Tibial artery (tissue), 4 donors: ENCODE data around the gene ALDH1A3.

Source experiments
- DNase-seq, 2 donors: peaks; one replicate each; pipeline ENCODE4 v3.0.0-alpha.2; 2019
- H3K27ac ChIP-seq, 2 donors: fragments of 200-600 bp; sonication (generic) in 1 of 2; 1 replicate in 1 of 2; 2 replicates in 1 of 2; pipeline ENCODE4 v1.5.1; 2018 to 2019; ENCODE audit warnings: mild to moderate bottlenecking in 1 of 2
- H3K27me3 ChIP-seq, 2 donors: fragments of 200-600 bp; sonication (generic) in 1 of 2; one replicate each; pipeline versions ENCODE4 v1.5.1 to v1.6.0; 2016 to 2019
- H3K36me3 ChIP-seq, 3 donors: fragments of 200-600 bp; sonication (generic) in 2 of 3; one replicate each; pipeline ENCODE4 v1.5.1; 2016 to 2019; ENCODE audit warnings: mild to moderate bottlenecking in 2 of 3
- H3K4me1 ChIP-seq, 4 donors: fragments of 200-600 bp; sonication (generic) in 2 of 4; 1 replicate in 3 of 4; 2 replicates in 1 of 4; pipeline ENCODE4 v1.5.1; 2016 to 2019
- H3K4me3 ChIP-seq, 2 donors: fragments of 200-600 bp; sonication (generic) in 1 of 2; 1 replicate in 1 of 2; 2 replicates in 1 of 2; pipeline ENCODE4 v1.5.1; 2018 to 2019; ENCODE audit warnings: mild to moderate bottlenecking in 2 of 2
- H3K9me3 ChIP-seq, 3 donors: fragments of 200-600 bp; sonication (generic) in 1 of 3; one replicate each; pipeline ENCODE4 v1.5.1; 2016 to 2019
- CTCF ChIP-seq, 2 experiments: fragments of 200-600 bp in 1 of 2; fragments of 450-650 bp in 1 of 2; IDR thresholded peaks; one replicate each; pipeline ENCODE4 v1.5.1; 2017 to 2019; ENCODE audit warnings: antibody characterized with exemption in 2 of 2, mild to moderate bottlenecking in 1 of 2, moderate library complexity in 1 of 2
- intact Hi-C: fragments of 100-400 bp; cut with DNase I; formaldehyde crosslinking; loops from one replicate; pipeline ENCODE4 v1.15.0; 2023; ENCODE audit warnings: low total_unique reads

ALDH1A3 gene

GRCh38 chr15:100867433-100867832 lies 12.2 kb upstream of the ALDH1A3 start:
- Histone ChIP-seq H3K27me3 (no peaks in the 10 kb centered on the region), H3K4me3 (no peak overlapping the region), H3K9me3 (no peaks in the 10 kb centered on the region), H3K4me1 (peaks cover 0 to 5% (median 0%) of the 10 kb centered on the region in 4 donors), H3K36me3 (no peaks in the 10 kb centered on the region), H3K27ac (no peak overlapping the region)
- TF ChIP-seq CTCF (IDR thresholded peaks at IDR 0.05) = no peak
- DNase-seq = no peak
- intact Hi-C loops = no loop called here

GRCh38 chr15:100869151-100869999 lies 10.3 kb upstream of the ALDH1A3 start:
- intact Hi-C loops = no loop called here
- no peak for TF ChIP-seq CTCF (IDR thresholded peaks at IDR 0.05)
- H3K36me3 ChIP-seq = no peaks in the 10 kb centered on the region
- no peaks in the 10 kb centered on the region for H3K4me1 ChIP-seq
- H3K27ac ChIP-seq = no peak overlapping the region
- no peaks in the 10 kb centered on the region for H3K27me3 ChIP-seq
- no peak overlapping the region for H3K4me3 ChIP-seq
- DNase-seq = no peak
- no peaks in the 10 kb centered on the region for H3K9me3 ChIP-seq

- Histone ChIP-seq H3K9me3 (no peaks in the 10 kb centered on the region), H3K4me1 (no peaks in the 10 kb centered on the region), H3K27ac (no peak overlapping the region), H3K4me3 (no peak overlapping the region), H3K27me3 (peaks cover 0 to 4% of the 10 kb centered on the region in 2 donors), H3K36me3 (no peaks in the 10 kb centered on the region)
- intact Hi-C loops = loop anchor here (5.0 kb wide), 1 partner anchor 241 kb away; no protein-coding TSS in a partner anchor
- DNase-seq = peak in 1 of 2 donors; percentile 84
- TF ChIP-seq CTCF (IDR thresholded peaks at IDR 0.05) = peak; percentile 89 to 93
Observed at GRCh38 chr15:100873029-100873677, 6.5 kb upstream of the ALDH1A3 start.

GRCh38 chr15:100875495-100875894 lies 4.1 kb upstream of the ALDH1A3 start:
- intact Hi-C loops = no loop called here
- no peak for DNase-seq

GRCh38 chr15:100875976-100876375 lies 3.7 kb upstream of the ALDH1A3 start:
- intact Hi-C loops = no loop called here
- Histone ChIP-seq H3K4me1 (peaks cover 0 to 19% (median 14%) of the 10 kb centered on the region in 4 donors), H3K27me3 (peaks cover 4 to 31% of the 10 kb centered on the region in 2 donors), H3K9me3 (no peaks in the 10 kb centered on the region), H3K27ac (no peak overlapping the region), H3K4me3 (no peak overlapping the region), H3K36me3 (no peaks in the 10 kb centered on the region)
- TF ChIP-seq CTCF (IDR thresholded peaks at IDR 0.05) = no peak
- no peak for DNase-seq

More at GRCh38 chr15:100875495-100875894, 4.1 kb upstream of the ALDH1A3 start:
- H3K4me3 ChIP-seq = no peak overlapping the region
- no peak for TF ChIP-seq CTCF (IDR thresholded peaks at IDR 0.05)
- H3K27me3 ChIP-seq = peaks cover 4 to 26% of the 10 kb centered on the region in 2 donors
- H3K9me3 ChIP-seq = no peaks in the 10 kb centered on the region
- no peaks in the 10 kb centered on the region for H3K36me3 ChIP-seq
- H3K4me1 ChIP-seq = peaks cover 0 to 18% (median 14%) of the 10 kb centered on the region in 4 donors
- no peak overlapping the region for H3K27ac ChIP-seq
